Activated B cell treated with CpG ODN at 0.5 μM for 24 hours (primary cell): Measurements from ENCODE around the gene SUPT16H. TPM values are rescaled to one million over a fixed set of nuclear protein-coding genes. Genes with fewer than 3 reads are reported as not detected.
A peak's percentile ranks its signal among the peaks of the same experiment; 100 is the strongest.

Experiments used
- ATAC-seq: fragments of 200-7000 bp; cut with Tn5 transposase; one replicate; pipeline ENCODE4 v1.10.0; 2021; ENCODE audit warnings: low read depth, mild to moderate bottlenecking, moderate library complexity
- CTCF ChIA-PET: fragments of 350-600 bp; sonication (Branson Sonifier 250); formaldehyde crosslinking; loops from one replicate; lab custom pipeline; 2021; ENCODE audit warnings: antibody characterized with exemption; lab: Charles Lee
- POLR2A ChIA-PET: fragments of 350-600 bp; sonication (Branson Sonifier 250); formaldehyde crosslinking; loops from one replicate; lab custom pipeline; 2021; ENCODE audit warnings: antibody characterized with exemption; lab: Charles Lee
- DNase-seq: peaks from one replicate; pipeline ENCODE4 v3.0.0; 2022
- H3K27ac Mint-ChIP-seq: one replicate; pipeline ENCODE4 v1.8.0; 2020; ENCODE audit warnings: mixed read lengths
- H3K27me3 Mint-ChIP-seq: one replicate; pipeline ENCODE4 v1.8.0; 2021; ENCODE audit warnings: mixed read lengths
- H3K36me3 Mint-ChIP-seq: one replicate; pipeline ENCODE4 v1.8.0; 2021; ENCODE audit warnings: low read depth, mixed read lengths
- H3K4me1 Mint-ChIP-seq: one replicate; pipeline ENCODE4 v1.8.0; 2021; ENCODE audit warnings: mixed read lengths
- H3K4me3 Mint-ChIP-seq: one replicate; pipeline ENCODE4 v1.8.0; 2020; ENCODE audit warnings: mild to moderate bottlenecking, mixed read lengths
- H3K9me3 Mint-ChIP-seq: one replicate; pipeline ENCODE4 v1.8.0; 2020; ENCODE audit warnings: mixed read lengths
- CTCF ChIP-seq: fragments of 200-600 bp; IDR thresholded peaks from one replicate; pipeline ENCODE4 v1.8.0; 2022; ENCODE audit warnings: antibody characterized with exemption, mild to moderate bottlenecking
- intact Hi-C: fragments of 100-400 bp; cut with micrococcal nuclease; formaldehyde crosslinking; loops from one replicate; pipeline ENCODE4 v1.15.1; 2024
- total RNA-seq: library from RNA; stranded (reverse); gene quantifications from 2 replicates; pipeline ENCODE4 v1.2.3, GENCODE V29; 2022

The SUPT16H gene
- total RNA-seq, 1 donor from 2014 or later, result 102 TPM

GRCh38 chr14:21369949-21370679 lies 13.7 kb downstream of the SUPT16H start:
- ATAC-seq (no peak), DNase-seq (no peak)
- intact Hi-C loops, result loop anchor here (5.0 kb wide), 1 partner anchor 37 kb away; no protein-coding TSS in a partner anchor
- ChIA-PET CTCF (no interaction called here), POLR2A (no interaction called here)
- Mint-ChIP-seq H3K4me3 (no peak overlapping the region), H3K27ac (no peak overlapping the region), H3K4me1 (peaks cover 5% of the 10 kb centered on the region), H3K9me3 (no peaks in the 10 kb centered on the region), H3K27me3 (no peaks in the 10 kb centered on the region), H3K36me3 (peaks cover 84% of the 10 kb centered on the region)
- no peak for TF ChIP-seq CTCF

- no peak for DNase-seq
- Mint-ChIP-seq H3K27ac (no peak overlapping the region), H3K4me1 (peaks cover 3% of the 10 kb centered on the region), H3K36me3 (peaks cover 96% of the 10 kb centered on the region), H3K27me3 (no peaks in the 10 kb centered on the region), H3K4me3 (no peak overlapping the region), H3K9me3 (no peaks in the 10 kb centered on the region)
- ChIA-PET POLR2A (no interaction called here), CTCF (no interaction called here)
- intact Hi-C loops, result loop anchor here (5.0 kb wide), 1 partner anchor 40 kb away; no protein-coding TSS in a partner anchor
- no peak for ATAC-seq
- TF ChIP-seq CTCF, result no peak
Observed at GRCh38 chr14:21367582-21368144, 16.2 kb downstream of the SUPT16H start.

GRCh38 chr14:21356511-21356910 lies 27.3 kb downstream of the SUPT16H start:
- no peak for ATAC-seq
- intact Hi-C loops, result no loop called here
- ChIA-PET CTCF (no interaction called here), POLR2A (no interaction called here)
- H3K36me3 Mint-ChIP-seq, result peaks cover 96% of the 10 kb centered on the region
- no peak overlapping the region for H3K4me3 Mint-ChIP-seq
- H3K9me3 Mint-ChIP-seq, result peaks cover 5% of the 10 kb centered on the region
- no peak overlapping the region for H3K27ac Mint-ChIP-seq
- TF ChIP-seq CTCF, result no peak
- peaks cover 14% of the 10 kb centered on the region for H3K4me1 Mint-ChIP-seq
- DNase-seq, result no peak
- no peaks in the 10 kb centered on the region for H3K27me3 Mint-ChIP-seq

- no peak for DNase-seq
- POLR2A ChIA-PET, result interaction anchor here (0.6 to 1.1 kb wide), 6 partner anchors 35 to 85 kb away, joined by 3 to 4 read pairs (median 4); no protein-coding TSS in a partner anchor
- Mint-ChIP-seq H3K9me3 (peaks cover 5% of the 10 kb centered on the region), H3K36me3 (peaks cover 70% of the 10 kb centered on the region), H3K27me3 (no peaks in the 10 kb centered on the region), H3K4me1 (peaks cover 17% of the 10 kb centered on the region), H3K27ac (peak overlapping the region; percentile 87), H3K4me3 (peak overlapping the region; percentile 61)
- intact Hi-C loops, result loop anchor here (1.0 to 5.0 kb wide), 3 partner anchors 45 to 112 kb away; no protein-coding TSS in a partner anchor
- CTCF ChIA-PET, result no interaction called here
- ATAC-seq, result peak; percentile 94
- TF ChIP-seq CTCF, result no peak
Observed at GRCh38 chr14:21352587-21352986, 31.2 kb downstream of the SUPT16H start.

- CTCF ChIA-PET, result no interaction called here
- no peak overlapping the region for H3K4me3 Mint-ChIP-seq
- peak overlapping the region; percentile 6 for H3K27ac Mint-ChIP-seq
- H3K9me3 Mint-ChIP-seq, result peaks cover 5% of the 10 kb centered on the region
- POLR2A ChIA-PET, result no interaction called here
- intact Hi-C loops, result loop anchor here (5.0 kb wide), 1 partner anchor 43 kb away; no protein-coding TSS in a partner anchor
- no peak for ATAC-seq
- H3K27me3 Mint-ChIP-seq, result no peaks in the 10 kb centered on the region
- peaks cover 50% of the 10 kb centered on the region for H3K36me3 Mint-ChIP-seq
- TF ChIP-seq CTCF, result no peak
- H3K4me1 Mint-ChIP-seq, result peaks cover 17% of the 10 kb centered on the region
- no peak for DNase-seq
Observed at GRCh38 chr14:21350539-21350938, 33.3 kb downstream of the SUPT16H start.
